OCI-M2 (cell line): Measurements from ENCODE around the gene CCDC178.
A peak's percentile ranks its signal among the peaks of the same experiment; 100 is the strongest.
"Not testable (repeated sequence)": the region's sequence is repeated elsewhere in the genome, so short reads cannot be mapped to it uniquely, and the experiment has no call there.

Experiments
- DNase-seq: peaks from one replicate; lab custom pipeline; 2025; ENCODE audit not compliant: unreplicated experiment; lab: John Stamatoyannopoulos, UW

Gene CCDC178

GRCh38 chr18:33440060-33441043, at the start of gene CCDC178:
TSS of gene CCDC178 (minus strand) at chr18:33440721. CDS start at chr18:33412088, 28,633 bp downstream.
- DNase-seq = no peak

DNA sequence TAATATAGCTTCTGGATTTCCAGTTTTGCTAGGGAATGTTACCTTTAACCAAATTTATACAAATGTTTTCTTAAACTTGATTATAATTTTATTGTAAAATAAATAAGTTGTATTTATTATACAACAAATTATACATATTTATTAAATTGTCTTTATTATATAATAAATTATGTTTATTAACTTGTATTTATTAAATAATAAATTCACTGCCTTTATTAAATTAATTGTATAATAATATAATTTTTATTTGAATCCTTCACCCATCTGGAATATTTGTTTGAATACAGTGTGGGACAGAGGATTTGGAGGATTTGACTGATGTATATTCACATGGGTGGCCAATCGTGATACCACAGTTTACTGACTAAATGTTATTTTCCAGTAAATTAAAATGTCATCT, 43.4 kb upstream of the CCDC178 start:
- no peak for DNase-seq

- no peak for DNase-seq
Measured at GRCh38 chr18:33472509-33472908, 32.0 kb upstream of the CCDC178 start.

- DNase-seq = no peak
Measured at GRCh38 chr18:33470216-33470615, 29.7 kb upstream of the CCDC178 start.

GRCh38 chr18:33469699-33470098, 29.2 kb upstream of the CCDC178 start:
- peak; percentile 68 for DNase-seq

DNA sequence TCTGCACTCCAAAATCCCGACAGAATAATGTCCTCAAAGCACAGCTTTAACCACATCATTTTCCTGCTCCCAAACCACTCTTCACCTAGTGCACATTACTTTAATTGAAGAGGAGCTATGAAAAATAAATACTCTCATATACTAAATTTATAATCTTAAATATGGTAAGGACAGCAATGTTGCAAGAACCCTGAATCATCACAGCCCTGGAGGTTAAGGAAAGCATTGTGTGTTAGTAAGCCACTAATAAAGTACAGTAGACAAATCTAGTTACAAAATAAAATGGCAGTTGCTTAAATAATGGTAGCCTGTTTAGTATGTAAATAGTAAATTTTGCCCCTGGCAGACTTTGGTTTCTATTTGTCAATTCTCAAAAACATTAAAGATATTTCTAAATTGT, 27.0 kb upstream of the CCDC178 start:
- DNase-seq = no peak

GRCh38 chr18:33466822-33467221, 26.3 kb upstream of the CCDC178 start:
- no peak for DNase-seq

DNA sequence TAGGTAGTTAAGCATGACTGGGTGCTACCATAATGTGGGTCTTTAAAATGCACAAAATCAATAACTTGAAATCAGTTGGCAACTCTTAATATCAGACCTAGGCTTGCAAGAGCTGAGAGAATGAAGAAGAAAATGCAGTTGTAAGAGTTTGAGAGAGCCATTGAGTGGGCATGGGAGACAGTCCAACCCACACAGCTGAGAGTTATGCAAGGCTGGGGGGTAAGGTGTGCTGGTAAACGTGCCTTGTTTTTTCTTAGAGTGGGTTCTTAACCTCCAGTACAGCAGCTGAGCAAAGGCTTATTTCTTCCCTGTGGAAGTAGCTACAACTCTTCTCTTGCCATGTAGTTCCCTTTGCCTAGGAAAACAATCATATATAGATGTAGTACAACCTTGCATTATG, 20.2 kb upstream of the CCDC178 start:
- no peak for DNase-seq

DNA sequence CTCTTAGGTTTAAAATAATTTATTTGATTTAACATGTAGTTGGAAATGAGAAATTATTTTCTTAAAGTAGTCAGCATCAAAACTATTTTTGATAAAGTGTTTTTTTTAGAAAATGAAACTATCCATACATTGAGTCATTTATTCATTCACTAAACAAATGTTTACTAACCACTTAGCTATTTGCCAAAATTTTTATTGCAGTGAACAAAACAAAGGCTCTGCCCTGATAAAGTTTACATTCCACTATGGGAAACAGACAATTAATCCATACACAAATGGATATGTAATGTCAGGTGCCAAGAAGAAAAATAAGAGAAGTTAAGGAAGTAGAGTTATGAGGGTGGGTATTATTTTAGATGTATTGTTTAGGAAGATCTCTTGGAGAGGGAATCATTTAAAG, 19.1 kb upstream of the CCDC178 start:
- DNase-seq = no peak

DNA sequence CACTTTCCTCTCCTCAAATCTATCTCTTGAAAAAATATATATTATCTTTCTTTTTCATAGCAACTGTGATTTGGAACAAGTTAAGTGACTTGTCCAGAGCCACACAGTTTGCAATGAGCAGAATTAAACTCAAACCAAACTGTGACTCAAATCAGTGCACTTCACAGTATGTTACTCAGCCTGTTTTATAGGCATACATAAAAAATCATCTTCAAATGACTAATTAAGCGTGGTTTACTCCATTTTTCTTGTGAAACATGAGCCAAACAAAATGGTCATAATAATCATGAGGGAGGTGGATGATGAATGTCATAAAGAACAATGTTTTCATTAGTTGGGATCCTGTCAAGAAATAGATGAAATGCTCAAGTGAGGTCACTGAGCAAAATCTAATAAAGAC, 6.1 kb upstream of the CCDC178 start:
- DNase-seq = no peak

DNA sequence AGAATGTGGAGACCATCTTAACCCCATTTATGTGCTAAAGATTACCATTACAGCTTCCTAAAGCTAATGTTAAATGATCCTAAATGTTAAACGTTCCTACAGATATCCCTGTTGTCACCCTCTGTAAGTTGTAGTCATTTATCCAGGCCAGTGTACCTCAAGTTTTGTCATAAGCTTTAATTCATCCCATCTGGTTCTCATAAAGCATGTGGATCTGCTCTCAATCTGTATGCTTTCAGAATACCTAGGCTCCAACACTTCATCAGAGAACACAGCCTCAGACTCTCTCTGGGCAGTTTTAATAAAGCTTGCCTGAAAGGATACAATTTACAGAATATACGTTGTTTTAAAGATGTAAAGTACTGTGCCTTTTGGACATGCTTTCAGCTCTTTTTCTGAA, 4.2 kb upstream of the CCDC178 start:
- DNase-seq = no peak

GRCh38 chr18:33432857-33433256, 7.7 kb downstream of the CCDC178 start:
- DNase-seq = no peak

DNA sequence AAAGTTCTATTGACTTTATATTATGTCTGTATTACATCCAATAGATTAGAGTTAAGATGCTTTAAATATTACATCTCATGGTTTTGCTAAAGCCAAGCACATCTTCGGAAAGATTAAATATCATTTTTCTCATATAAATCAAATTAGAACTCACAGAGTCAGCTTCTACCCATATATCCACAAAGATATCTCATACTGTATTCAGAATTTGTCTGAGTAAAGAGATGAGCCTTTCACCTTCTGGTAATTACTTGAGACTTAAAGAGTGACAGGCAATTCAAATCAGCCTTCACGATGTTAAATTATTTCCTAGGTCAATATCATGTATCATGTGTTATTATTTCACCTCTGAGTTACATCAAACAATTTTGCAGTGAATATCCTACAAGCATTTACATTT, 13.0 kb downstream of the CCDC178 start:
- DNase-seq = no peak

- DNase-seq = no peak
Measured at GRCh38 chr18:33424266-33424946, 16.1 kb downstream of the CCDC178 start.

DNA sequence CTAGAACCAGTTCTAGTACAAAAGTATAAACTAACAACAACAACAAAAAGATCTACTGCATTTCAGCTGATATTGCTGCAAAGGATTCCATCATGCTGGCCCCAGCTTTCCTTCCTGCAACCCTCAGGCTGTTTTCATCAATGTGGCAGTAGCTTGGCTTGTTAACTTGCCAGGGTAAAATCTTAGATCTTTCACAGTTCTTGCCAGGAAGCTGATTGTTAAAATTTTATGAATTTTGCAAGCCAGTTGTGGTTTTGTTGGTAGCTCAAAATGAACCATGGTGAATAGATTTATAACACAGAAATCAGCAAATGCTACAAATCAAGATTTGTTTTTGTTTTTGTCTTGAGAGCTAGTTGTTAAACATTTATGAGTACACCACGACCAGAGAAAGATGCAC, 19.3 kb downstream of the CCDC178 start:
- no peak for DNase-seq

DNA sequence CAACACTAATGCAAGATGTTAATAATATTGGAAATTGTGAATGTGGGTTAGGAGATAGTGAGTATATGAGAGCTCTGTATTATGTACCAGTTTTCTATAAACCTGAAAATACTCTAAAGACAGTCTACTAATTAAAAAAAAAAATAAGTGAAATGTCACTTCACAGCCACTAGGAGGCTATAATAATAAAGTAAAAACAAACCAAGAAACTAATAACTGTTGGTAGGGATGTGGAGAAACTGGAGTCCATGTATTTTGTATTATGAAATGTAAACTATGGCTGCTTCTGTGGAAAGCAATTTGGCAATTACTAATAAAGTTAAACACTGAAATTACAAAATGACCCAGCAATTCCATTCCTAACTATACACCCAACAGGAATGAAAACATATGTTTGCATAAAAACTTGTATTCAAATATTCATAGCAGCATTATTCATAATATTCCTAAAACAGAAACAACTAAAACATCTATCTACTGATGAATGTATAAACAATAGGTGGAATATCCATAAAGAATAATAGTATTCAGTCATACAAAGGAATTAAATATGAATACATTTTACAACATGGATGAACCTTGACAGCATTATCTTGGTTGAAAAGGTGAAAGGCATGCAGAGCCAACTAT, 36.2 kb downstream of the CCDC178 start:
- no peak for DNase-seq

DNA sequence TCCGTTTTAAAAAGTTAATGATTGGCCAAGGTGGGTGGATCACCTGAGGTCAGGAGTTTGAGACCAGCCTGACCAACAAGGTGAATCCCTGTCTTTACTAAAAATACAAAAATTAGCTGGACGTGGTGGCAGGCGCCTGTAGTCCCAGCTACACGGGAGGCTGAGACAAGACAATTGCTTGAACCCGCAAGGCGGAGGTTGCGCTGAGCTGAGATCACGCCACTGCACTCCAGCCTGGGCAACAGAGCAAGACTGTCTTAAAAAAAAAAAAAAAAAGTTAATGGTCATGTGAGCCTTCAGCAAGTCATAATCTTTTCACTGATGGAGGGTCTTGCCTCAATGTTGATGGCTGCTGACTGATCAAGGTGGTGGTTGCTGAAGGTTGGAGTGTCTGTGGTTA, 41.6 kb downstream of the CCDC178 start:
- DNase-seq = not testable (repeated sequence)

- no peak for DNase-seq
Measured at GRCh38 chr18:33375829-33376228, 64.7 kb downstream of the CCDC178 start.

DNA sequence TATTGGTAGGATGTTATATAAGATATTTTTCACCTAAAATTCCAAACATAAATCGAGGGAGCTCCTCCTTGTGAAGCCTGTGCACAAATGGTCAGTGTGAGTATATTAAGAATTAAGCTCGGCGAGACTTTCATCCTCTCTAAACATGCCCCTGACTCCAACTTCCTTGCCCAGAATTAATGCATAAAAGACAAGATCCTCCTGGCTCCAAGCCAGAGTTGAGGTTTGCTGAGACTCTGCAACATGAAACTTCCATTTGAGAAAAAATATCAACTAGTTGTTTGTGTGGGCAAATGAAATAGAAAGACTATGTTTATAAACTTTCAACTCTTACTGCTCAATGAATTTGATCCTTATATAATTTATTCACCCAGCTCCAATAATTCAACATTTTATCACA, 68.1 kb downstream of the CCDC178 start:
- no peak for DNase-seq

GRCh38 chr18:33369711-33370449, 70.6 kb downstream of the CCDC178 start:
- DNase-seq = no peak

- no peak for DNase-seq
Measured at GRCh38 chr18:33356735-33357134, 83.8 kb downstream of the CCDC178 start.
